AG09309 (cell line): ENCODE measurements around the gene ARHGAP26.

Source experiments
- DNase-seq: peaks from one replicate; pipeline ENCODE4 v3.0.0-alpha.2; 2010; ENCODE audit warnings: low read depth
- H3K4me3 ChIP-seq: 2 replicates; pipeline ENCODE4 v1.5.1; 2011; ENCODE audit warnings: mild to moderate bottlenecking, low read depth, low read length, moderate library complexity; ENCODE audit not compliant: control insufficient read depth
- TF ChIP-seq, protein P1 (sequence below): IDR thresholded peaks from 2 replicates; pipeline ENCODE4 v1.5.1; 2011; ENCODE audit warnings: mild to moderate bottlenecking, low read depth, low read length, inconsistent platforms; ENCODE audit not compliant: insufficient read depth, control insufficient read depth; ENCODE audit errors: missing control alignments

The ARHGAP26 gene

DNA sequence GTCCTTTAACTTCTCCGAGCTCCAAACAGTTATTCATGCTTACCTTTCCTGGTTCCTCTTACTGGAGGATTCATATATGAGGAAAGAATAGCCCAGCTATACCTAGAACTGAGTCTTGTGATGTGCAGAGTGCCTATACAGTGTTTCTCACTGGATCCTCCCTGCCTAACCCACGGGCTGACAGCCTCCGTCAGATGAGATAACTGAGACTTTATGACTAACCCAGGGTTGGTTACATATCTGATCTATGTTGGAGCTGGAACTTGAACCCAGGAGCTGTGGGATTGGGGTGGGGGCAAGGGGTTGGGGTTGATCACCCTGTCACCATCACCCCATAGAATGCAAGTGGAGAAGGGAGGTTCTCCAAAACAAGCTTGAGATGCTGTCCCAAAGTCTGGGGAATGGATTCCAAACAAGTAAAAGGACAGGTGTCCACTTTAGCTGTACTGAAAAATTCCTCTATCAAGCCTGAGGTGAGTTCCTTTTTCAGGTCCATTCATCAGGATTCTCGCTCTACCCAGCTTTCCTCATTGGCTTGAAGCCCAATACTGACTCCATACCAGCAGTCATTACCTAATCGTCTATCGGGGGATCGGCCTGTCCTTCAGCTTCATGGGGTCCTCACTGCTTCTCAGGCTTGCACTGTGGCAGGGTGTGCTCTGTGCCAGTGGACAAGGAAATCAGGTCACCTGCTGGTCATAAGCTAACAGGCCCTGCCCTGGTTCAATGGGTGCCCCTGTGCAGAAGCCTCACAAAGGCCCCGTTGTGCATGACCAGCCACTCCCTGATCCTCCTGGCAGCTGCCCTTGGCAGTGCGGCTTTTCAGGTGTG, 100.6 kb downstream of the ARHGAP26 start:
- no peak for DNase-seq
- TF ChIP-seq, protein P1, sequence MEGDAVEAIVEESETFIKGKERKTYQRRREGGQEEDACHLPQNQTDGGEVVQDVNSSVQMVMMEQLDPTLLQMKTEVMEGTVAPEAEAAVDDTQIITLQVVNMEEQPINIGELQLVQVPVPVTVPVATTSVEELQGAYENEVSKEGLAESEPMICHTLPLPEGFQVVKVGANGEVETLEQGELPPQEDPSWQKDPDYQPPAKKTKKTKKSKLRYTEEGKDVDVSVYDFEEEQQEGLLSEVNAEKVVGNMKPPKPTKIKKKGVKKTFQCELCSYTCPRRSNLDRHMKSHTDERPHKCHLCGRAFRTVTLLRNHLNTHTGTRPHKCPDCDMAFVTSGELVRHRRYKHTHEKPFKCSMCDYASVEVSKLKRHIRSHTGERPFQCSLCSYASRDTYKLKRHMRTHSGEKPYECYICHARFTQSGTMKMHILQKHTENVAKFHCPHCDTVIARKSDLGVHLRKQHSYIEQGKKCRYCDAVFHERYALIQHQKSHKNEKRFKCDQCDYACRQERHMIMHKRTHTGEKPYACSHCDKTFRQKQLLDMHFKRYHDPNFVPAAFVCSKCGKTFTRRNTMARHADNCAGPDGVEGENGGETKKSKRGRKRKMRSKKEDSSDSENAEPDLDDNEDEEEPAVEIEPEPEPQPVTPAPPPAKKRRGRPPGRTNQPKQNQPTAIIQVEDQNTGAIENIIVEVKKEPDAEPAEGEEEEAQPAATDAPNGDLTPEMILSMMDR: no peak

DNA sequence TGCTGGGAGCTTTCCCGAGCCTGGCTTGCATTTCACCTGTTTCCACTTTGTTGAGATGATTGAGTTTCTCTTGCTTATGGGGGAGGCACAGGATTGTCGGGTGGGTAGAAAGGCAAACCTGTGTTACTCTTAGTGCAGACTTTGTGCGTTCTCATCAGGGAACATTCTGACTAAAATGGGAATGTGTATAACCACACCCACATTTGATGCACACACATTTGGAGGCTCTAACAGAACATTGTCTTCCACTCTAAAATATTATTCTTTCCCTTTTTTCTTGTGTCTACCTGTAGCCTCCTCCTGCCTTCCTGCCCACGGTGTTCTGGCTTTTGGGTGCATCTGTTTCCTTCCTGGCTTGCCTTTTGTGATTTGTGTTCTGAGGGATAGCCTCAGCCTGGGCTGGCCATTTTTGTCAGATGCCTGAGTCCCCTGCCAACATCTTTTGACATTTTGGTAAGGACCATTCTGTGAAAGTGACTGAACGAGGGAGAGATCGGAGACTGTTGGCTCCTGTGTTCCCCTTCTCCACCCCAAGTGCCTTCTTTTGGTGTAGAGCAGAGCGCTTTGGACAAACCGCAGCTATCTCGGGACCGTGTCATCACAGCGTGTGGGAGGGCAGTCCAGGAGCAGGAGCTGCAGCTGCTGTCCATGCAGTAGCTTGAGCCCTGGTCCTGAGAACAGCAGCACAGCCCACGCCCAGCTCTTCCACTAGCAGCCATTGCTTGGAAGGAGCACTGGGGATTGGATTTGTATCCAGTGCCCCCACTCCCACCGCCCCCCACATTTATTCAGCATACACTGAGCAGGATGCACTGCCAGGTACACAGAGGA, 101.4 kb downstream of the ARHGAP26 start:
- H3K4me3 ChIP-seq: no peak overlapping the region
- no peak for DNase-seq
- TF ChIP-seq, protein P1: no peak

More for the DNA sequence above, 100.6 kb downstream of the ARHGAP26 start:
- no peak overlapping the region for H3K4me3 ChIP-seq

DNA sequence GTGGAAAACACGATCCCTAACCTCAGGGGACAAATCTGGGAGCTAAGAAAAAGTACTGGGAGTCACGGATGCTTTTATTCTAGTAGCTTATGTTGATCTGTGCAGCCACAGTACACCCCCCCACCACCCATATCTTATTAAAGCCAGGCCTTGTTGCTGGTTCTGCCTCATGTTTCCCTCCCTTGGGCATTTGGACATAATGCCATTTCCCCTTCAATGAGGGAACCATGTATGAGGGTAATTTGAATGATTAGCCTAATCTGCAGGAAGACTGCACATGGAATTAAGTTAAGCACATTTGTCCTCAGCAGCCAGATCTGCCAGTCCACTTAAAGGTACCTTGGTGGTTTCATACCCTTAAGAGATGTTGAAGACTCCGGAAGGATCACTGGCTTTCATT, 102.0 kb downstream of the ARHGAP26 start:
- no peak overlapping the region for H3K4me3 ChIP-seq
- TF ChIP-seq, protein P1: no peak
- no peak for DNase-seq

DNA sequence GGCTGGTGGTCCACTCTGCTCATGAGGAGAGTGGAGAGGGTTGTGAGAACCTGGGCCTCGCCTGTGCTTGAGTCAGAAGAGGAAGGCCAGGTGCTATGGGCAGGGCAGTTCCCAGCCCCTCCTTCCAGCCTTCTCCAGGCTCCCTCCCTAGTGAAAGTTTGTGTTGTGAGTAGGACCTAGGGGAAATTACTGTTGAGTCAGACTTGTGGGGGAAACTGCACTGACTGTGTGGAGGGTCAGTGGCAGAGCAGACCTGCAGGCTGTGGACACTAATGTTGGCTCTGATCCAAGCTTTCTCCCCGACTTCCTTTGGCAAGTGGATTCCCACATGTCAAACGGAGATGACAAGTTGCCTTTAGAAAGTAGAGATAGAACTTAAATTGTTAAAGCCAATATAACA, 102.6 kb downstream of the ARHGAP26 start:
- DNase-seq: no peak
- TF ChIP-seq, protein P1: no peak

DNA sequence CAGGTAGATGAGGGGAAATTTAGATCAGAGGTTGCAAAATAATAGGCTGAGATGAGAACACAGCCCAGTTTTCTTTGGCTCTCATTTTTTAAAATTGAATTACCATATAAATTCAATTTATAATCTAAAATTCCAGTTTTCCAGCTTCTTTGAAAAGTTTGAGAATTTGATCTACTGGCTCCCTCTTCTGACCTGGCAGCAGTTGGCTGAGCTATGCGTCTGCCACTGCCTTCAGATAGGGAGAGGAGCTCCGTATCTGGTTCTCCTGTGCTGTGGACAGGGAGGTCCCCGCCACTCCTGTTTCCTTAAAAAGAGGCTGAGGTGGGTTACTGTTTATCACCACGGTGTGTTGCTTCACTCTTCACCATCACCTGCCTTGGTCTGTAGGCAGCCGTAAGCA, 103.7 kb downstream of the ARHGAP26 start:
- TF ChIP-seq, protein P1: peak; percentile 29
- no peak overlapping the region for H3K4me3 ChIP-seq
- no peak for DNase-seq

More for the DNA sequence above, 102.6 kb downstream of the ARHGAP26 start:
- no peak overlapping the region for H3K4me3 ChIP-seq

DNA sequence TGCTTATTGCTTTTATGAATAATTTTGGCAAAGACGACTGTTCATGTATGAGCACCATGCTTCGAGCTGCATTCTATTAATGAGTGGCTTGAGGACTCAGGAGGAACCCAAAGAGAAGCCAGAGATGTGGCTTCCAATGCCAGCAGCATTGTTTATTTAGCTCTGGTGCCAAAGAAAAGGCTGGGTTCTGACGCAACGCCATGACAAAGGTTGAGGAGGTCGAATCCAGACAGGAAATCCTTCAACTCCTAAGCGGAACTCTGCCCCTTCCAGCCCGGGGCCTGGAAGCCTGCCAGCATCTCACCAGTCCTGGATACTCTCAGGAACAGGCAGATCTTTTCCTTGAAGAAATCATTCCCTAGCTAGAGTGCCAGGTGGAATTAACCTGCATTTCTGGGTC, 104.4 kb downstream of the ARHGAP26 start:
- DNase-seq: no peak
- no peak overlapping the region for H3K4me3 ChIP-seq
- TF ChIP-seq, protein P1: no peak
